ENCODE measurements around the gene IL27RA.

DNA sequence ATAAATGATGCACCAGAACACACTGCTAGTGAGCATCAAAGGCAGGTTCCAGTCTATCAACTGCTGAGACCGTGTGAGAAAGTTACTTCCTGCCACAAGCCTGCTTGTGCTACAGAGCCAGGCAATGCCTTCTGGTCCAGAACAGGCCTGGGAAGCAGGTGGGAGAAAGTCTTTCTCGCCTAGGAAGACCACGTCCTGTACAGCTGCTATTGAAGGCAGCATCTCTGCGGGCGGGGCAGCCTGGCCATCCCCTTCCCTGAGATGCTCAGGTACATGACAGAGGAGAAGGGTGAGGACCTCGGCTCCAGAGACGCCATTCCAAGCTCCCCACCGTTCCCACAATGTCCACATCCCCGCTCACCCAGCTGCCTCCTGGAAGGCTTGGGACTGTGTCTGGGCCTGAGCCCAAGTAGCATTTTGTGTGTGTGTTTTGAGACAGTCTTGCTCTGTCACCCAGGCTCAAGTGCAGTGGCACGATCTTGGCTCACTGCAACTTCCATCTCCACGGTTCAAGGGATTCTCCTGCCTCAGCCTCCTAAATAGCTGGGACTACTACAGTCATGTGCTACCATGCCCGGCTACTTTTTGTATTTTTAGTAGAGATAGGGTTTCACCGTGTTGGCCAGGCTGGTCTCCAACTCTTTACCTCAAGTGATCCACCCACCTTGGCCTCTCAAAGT, 28.9 kb upstream of the IL27RA start:
- TF ChIP-seq CTCF (IDR thresholded peaks at IDR 0.05) (no peak), EZH2 (IDR thresholded peaks at IDR 0.05; ENCODE audit: borderline replicate concordance, insufficient read depth, low read depth, low read length, poor library complexity, severe bottlenecking) (no peak)
